ENCODE data around the gene YBEY.

Gene YBEY

DNA sequence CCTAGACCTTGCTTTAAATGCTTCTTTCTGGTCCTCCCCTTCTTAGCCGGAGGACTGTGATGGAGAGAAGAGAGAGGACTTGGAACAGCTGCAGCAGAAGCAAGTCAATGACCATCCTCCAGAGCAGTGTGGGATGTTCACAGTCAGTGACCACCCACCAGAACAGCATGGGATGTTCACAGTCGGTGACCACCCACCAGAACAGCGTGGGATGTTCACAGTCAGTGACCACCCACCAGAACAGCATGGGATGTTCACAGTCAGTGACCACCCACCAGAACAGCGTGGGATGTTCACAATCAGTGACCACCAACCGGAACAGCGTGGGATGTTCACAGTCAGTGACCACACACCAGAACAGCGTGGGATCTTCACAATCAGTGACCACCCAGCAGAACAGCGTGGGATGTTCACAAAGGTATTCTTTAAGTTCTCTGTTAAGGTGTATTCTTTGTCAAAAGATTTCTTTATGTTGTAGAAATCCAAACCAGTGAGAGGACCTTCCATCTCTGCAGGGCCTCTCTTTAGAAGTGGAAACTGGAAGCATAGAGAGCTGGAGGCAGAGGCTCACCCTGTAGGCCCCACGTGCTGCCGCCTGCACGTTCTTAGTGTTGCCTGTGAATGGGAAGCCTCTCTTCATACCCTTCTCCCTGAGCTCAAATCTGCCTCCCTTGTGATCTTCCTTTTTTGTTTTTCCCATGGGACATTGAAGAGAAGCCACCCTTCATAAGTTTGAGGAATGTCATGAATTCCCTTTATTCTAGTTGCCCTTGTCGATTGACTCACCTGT is 48.4 kb downstream of the YBEY start:
- Histone ChIP-seq H3K27ac (no peak overlapping the region), H3K36me3 (replicated peaks) (peaks cover 16% of the 10 kb centered on the region), H3K27me3 (replicated peaks) (no peaks in the 10 kb centered on the region), H3K4me3 (ENCODE audit: low read depth, low read length) (no peak overlapping the region)
- no peak for DNase-seq
- in situ Hi-C loops (cut with HindIII; ENCODE audit: low pct_ligation_motif_present, low sequenced_read_pairs): no loop called here
- TF ChIP-seq, protein P1, sequence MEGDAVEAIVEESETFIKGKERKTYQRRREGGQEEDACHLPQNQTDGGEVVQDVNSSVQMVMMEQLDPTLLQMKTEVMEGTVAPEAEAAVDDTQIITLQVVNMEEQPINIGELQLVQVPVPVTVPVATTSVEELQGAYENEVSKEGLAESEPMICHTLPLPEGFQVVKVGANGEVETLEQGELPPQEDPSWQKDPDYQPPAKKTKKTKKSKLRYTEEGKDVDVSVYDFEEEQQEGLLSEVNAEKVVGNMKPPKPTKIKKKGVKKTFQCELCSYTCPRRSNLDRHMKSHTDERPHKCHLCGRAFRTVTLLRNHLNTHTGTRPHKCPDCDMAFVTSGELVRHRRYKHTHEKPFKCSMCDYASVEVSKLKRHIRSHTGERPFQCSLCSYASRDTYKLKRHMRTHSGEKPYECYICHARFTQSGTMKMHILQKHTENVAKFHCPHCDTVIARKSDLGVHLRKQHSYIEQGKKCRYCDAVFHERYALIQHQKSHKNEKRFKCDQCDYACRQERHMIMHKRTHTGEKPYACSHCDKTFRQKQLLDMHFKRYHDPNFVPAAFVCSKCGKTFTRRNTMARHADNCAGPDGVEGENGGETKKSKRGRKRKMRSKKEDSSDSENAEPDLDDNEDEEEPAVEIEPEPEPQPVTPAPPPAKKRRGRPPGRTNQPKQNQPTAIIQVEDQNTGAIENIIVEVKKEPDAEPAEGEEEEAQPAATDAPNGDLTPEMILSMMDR (IDR thresholded peaks at IDR 0.05; ENCODE audit: low read depth, low read length, missing control alignments): no peak

DNA sequence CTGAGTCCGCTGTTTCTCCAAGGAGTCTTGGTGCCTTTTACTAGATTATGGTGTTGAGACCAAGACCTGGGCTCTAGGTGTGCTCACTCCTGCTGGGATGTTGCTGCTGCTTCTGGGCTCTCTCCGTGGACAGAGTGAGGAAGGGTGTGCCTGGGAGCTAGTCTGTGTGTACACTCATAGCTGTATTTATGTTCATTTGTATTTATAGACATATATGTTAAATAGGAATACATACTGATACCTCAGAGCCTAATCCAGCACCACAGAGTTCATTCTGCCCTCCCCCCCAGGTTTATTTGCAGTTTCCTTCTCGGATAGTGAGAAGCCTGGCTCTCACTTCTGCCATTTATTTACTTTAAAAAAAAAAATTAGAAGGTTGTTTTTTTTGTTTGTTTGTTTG is 50.5 kb downstream of the YBEY start:
- Histone ChIP-seq H3K36me3 (replicated peaks) (peaks cover 20% of the 10 kb centered on the region), H3K27ac (no peak overlapping the region), H3K4me3 (ENCODE audit: low read depth, low read length) (no peak overlapping the region), H3K27me3 (replicated peaks) (no peaks in the 10 kb centered on the region)
- TF ChIP-seq, protein P1 (IDR thresholded peaks at IDR 0.05; ENCODE audit: low read depth, low read length, missing control alignments): no peak
- no peak for DNase-seq
- in situ Hi-C loops (cut with HindIII; ENCODE audit: low pct_ligation_motif_present, low sequenced_read_pairs): no loop called here

DNA sequence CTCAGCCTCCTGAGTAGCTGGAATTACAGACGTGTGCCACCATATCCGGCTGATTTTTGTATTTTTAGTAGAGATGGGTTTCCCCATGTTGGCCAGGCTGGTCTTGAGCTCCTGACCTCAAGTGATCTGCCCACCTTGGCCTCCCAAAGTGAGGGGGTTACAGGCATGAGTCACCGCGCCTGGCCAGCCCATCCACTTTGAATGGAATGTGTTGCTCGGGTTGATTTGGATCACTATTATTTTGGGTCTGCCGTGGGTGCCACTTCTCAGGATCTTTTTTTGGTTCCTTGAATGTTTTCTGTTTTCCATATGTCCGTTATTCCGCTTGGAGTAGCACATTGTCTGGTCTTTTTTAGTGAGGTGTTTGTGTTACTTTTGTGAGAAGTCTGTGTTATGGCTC is 54.9 kb downstream of the YBEY start:
- no peak for DNase-seq
- H3K27ac ChIP-seq: no peak overlapping the region
- peaks cover 19% of the 10 kb centered on the region for H3K36me3 ChIP-seq (replicated peaks)
- H3K4me3 ChIP-seq (ENCODE audit: low read depth, low read length): no peak overlapping the region
- in situ Hi-C loops (cut with HindIII; ENCODE audit: low pct_ligation_motif_present, low sequenced_read_pairs): no loop called here
- TF ChIP-seq, protein P1 (IDR thresholded peaks at IDR 0.05; ENCODE audit: low read depth, low read length, missing control alignments): no peak
- no peaks in the 10 kb centered on the region for H3K27me3 ChIP-seq (replicated peaks)

DNA sequence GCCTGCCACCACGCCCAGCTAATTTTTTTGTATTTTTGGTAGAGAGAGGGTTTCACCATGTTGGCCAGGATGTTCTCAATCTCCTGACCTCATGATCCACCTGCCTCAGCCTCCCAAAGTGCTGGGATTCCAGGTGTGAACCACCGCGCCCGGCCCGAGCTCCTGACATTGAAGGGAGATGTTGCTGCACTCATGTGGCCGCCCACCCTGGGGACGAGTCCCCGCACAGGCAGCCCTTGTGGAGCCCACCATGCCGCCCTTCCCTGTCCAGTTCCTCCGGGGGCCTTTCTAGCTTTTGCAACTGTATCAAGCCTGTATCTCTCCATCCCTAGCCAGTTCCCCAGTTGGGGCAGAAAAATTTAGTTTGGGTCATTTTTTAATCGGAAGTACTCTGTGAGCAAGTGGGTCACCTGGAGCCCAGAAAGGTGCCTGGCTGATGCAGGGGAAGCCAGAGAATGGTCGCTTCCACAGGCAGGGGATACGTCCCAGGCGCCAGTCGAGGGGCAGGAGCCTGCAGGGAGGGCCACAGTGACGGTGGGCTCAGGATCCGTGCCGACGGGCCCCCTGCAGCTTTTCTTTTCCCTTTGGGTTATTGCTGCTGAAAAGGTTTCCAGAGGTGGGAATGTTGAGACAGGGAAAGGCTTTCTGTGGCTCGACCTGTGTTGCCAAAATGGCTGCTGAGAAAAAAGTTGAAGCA is 58.2 kb downstream of the YBEY start:
- TF ChIP-seq, protein P1 (IDR thresholded peaks at IDR 0.05; ENCODE audit: low read depth, low read length, missing control alignments): no peak
- DNase-seq: no peak
- H3K36me3 ChIP-seq (replicated peaks): peaks cover 26% of the 10 kb centered on the region
- no peaks in the 10 kb centered on the region for H3K27me3 ChIP-seq (replicated peaks)
- no peak overlapping the region for H3K27ac ChIP-seq
- in situ Hi-C loops (cut with HindIII; ENCODE audit: low pct_ligation_motif_present, low sequenced_read_pairs): no loop called here
- no peak overlapping the region for H3K4me3 ChIP-seq (ENCODE audit: low read depth, low read length)

DNA sequence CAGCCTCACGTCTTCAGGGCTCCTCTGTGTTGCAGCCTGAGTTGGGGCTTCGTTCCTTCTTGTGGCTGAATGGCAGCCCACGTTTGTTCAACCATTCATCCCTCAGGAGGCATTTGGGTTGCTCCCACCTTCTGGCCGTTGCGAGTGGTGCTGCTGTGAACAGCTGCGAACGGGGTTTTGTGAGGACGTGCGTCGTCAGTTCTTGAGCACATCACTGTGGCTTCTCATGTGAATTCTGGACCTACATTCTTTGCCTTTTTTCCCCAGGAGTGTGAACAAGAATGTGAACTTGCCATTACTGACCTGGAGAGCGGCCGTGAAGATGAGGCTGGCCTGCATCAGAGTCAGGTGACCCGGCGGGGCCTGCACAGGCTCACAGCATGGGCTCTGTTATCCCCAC is 59.7 kb downstream of the YBEY start:
- no peaks in the 10 kb centered on the region for H3K27me3 ChIP-seq (replicated peaks)
- no peak for DNase-seq
- no peak overlapping the region for H3K27ac ChIP-seq
- TF ChIP-seq, protein P1 (IDR thresholded peaks at IDR 0.05; ENCODE audit: low read depth, low read length, missing control alignments): no peak
- no peak overlapping the region for H3K4me3 ChIP-seq (ENCODE audit: low read depth, low read length)
- in situ Hi-C loops (cut with HindIII; ENCODE audit: low pct_ligation_motif_present, low sequenced_read_pairs): no loop called here
- peaks cover 30% of the 10 kb centered on the region for H3K36me3 ChIP-seq (replicated peaks)

All from brain microvascular endothelial cell (primary cell).